Activated CD8-positive, alpha-beta T cell treated with anti-CD3 and anti-CD28 coated beads, Interleukin-2, amount 10 ng/mL, durations not matched to agents 7 days and 5 days (primary cell): Measurements from ENCODE around the gene TLR2. TPM values are rescaled to one million over a fixed set of nuclear protein-coding genes. Genes with fewer than 3 reads are reported as not detected.

Source experiments
- ATAC-seq: fragments of 150-1000 bp; cut with Tn5 transposase; one replicate; pipeline ENCODE4 v1.10.0; 2021; ENCODE audit warnings: moderate library complexity
- CTCF ChIA-PET: fragments of 350-600 bp; sonication (Branson Sonifier 250); formaldehyde crosslinking; loops from one replicate; lab custom pipeline; 2021; ENCODE audit warnings: antibody characterized with exemption; lab: Charles Lee
- POLR2A ChIA-PET: fragments of 350-600 bp; sonication (Branson Sonifier 250); formaldehyde crosslinking; loops from one replicate; lab custom pipeline; 2021; ENCODE audit warnings: antibody characterized with exemption; lab: Charles Lee
- DNase-seq: peaks from one replicate; pipeline ENCODE4 v3.0.0-alpha.2; 2020
- H3K27ac Mint-ChIP-seq: one replicate; pipeline ENCODE4 v1.8.0; 2021; ENCODE audit warnings: mild to moderate bottlenecking, mixed read lengths
- H3K27me3 Mint-ChIP-seq: one replicate; pipeline ENCODE4 v1.8.0; 2021; ENCODE audit warnings: low read depth, mixed read lengths
- H3K36me3 Mint-ChIP-seq: one replicate; pipeline ENCODE4 v1.8.0; 2021; ENCODE audit warnings: low read depth, mixed read lengths
- H3K4me1 Mint-ChIP-seq: one replicate; pipeline ENCODE4 v1.8.0; 2021; ENCODE audit warnings: low read depth, mixed read lengths
- H3K4me3 Mint-ChIP-seq: one replicate; pipeline ENCODE4 v1.8.0; 2021; ENCODE audit warnings: mild to moderate bottlenecking, mixed read lengths
- H3K9me3 Mint-ChIP-seq: one replicate; pipeline ENCODE4 v1.8.0; 2022; ENCODE audit warnings: mixed read lengths; ENCODE audit not compliant: insufficient read depth
- total RNA-seq, 2 experiments: library from RNA; stranded (reverse); gene quantifications; one replicate each; pipeline ENCODE4 v1.2.3, GENCODE V29; 2021

The TLR2 gene, protein sequence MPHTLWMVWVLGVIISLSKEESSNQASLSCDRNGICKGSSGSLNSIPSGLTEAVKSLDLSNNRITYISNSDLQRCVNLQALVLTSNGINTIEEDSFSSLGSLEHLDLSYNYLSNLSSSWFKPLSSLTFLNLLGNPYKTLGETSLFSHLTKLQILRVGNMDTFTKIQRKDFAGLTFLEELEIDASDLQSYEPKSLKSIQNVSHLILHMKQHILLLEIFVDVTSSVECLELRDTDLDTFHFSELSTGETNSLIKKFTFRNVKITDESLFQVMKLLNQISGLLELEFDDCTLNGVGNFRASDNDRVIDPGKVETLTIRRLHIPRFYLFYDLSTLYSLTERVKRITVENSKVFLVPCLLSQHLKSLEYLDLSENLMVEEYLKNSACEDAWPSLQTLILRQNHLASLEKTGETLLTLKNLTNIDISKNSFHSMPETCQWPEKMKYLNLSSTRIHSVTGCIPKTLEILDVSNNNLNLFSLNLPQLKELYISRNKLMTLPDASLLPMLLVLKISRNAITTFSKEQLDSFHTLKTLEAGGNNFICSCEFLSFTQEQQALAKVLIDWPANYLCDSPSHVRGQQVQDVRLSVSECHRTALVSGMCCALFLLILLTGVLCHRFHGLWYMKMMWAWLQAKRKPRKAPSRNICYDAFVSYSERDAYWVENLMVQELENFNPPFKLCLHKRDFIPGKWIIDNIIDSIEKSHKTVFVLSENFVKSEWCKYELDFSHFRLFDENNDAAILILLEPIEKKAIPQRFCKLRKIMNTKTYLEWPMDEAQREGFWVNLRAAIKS
- 1 to 10 TPM; 1.4 to 1.6 TPM for total RNA-seq

- peak; percentile 93 for ATAC-seq
- peaks cover 13% of the 10 kb centered on the region for H3K4me1 Mint-ChIP-seq
- POLR2A ChIA-PET = interaction anchor here (1.1 kb wide), 1 partner anchor 342 kb away, joined by 3 read pairs; no protein-coding TSS in a partner anchor
- H3K9me3 Mint-ChIP-seq = peaks cover 24% of the 10 kb centered on the region
- H3K4me3 Mint-ChIP-seq = peak within 1 kb of the TSS; percentile 71
- peaks cover 15% of the 10 kb centered on the region for H3K36me3 Mint-ChIP-seq
- H3K27ac Mint-ChIP-seq = no peak within 1 kb of the TSS
- CTCF ChIA-PET = interaction anchor here (1.1 to 1.5 kb wide), 2 partner anchors 66 to 102 kb away, joined by 3 read pairs; no protein-coding TSS in a partner anchor
- DNase-seq = peak; percentile 66
- H3K27me3 Mint-ChIP-seq = peaks cover 34% of the 10 kb centered on the region
Observed at GRCh38 chr4:153684182-153684970, at the start of gene TLR2. TSS of gene TLR2 (plus strand) at chr4:153684280. CDS start at chr4:153702908, 18,628 bp downstream.

- Mint-ChIP-seq H3K27me3 (no peaks in the 10 kb centered on the region), H3K36me3 (peaks cover 58% of the 10 kb centered on the region), H3K4me3 (no peak overlapping the region), H3K9me3 (no peaks in the 10 kb centered on the region), H3K4me1 (no peaks in the 10 kb centered on the region), H3K27ac (no peak overlapping the region)
- ATAC-seq = no peak
- POLR2A ChIA-PET = no interaction called here
- CTCF ChIA-PET = interaction anchor here (0.7 to 4.9 kb wide), 9 partner anchors 9 to 291 kb away, joined by 3 to 33 read pairs (median 4); partner anchors contain the start of gene MND1
- DNase-seq = no peak
Observed at GRCh38 chr4:153634738-153635353, 49.2 kb upstream of the TLR2 start.

- Mint-ChIP-seq H3K36me3 (peaks cover 48% of the 10 kb centered on the region), H3K9me3 (no peaks in the 10 kb centered on the region), H3K4me3 (no peak overlapping the region), H3K27me3 (no peaks in the 10 kb centered on the region), H3K4me1 (no peaks in the 10 kb centered on the region), H3K27ac (no peak overlapping the region)
- CTCF ChIA-PET = interaction anchor here (1.3 to 4.9 kb wide), 4 partner anchors 8 to 114 kb away, joined by 3 to 33 read pairs (median 19); no protein-coding TSS in a partner anchor
- DNase-seq = no peak
- ATAC-seq = no peak
- POLR2A ChIA-PET = no interaction called here
Observed at GRCh38 chr4:153635846-153636245, 48.2 kb upstream of the TLR2 start.

DNA sequence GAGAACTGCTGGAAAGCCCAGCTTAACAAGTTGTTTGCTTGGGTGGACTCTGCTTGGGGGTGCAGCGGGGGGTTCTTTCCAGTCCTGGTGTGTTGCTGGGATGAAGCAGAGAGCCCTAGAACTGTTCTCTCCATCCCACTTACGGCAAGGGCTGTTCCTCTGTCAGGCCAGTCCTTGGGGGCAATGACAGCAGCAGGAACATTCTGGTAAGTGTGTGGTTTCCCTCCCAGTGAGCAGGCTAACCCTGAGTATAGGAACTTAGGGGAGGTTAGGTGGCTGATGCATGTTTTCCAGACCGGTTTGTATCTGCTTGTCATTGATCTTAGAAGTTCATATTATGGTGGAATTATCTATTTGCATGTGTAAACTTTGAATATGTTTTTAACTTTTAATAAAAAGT is 46.9 kb upstream of the TLR2 start:
- no peaks in the 10 kb centered on the region for H3K27me3 Mint-ChIP-seq
- H3K4me1 Mint-ChIP-seq = peaks cover 9% of the 10 kb centered on the region
- no peak overlapping the region for H3K27ac Mint-ChIP-seq
- no peaks in the 10 kb centered on the region for H3K9me3 Mint-ChIP-seq
- H3K4me3 Mint-ChIP-seq = no peak overlapping the region
- no peak for DNase-seq
- H3K36me3 Mint-ChIP-seq = peaks cover 40% of the 10 kb centered on the region
- ChIA-PET CTCF (no interaction called here), POLR2A (no interaction called here)
- ATAC-seq = no peak

GRCh38 chr4:153638011-153638410 is 46.1 kb upstream of the TLR2 start:
- CTCF ChIA-PET = no interaction called here
- no peak for ATAC-seq
- no peaks in the 10 kb centered on the region for H3K27me3 Mint-ChIP-seq
- H3K27ac Mint-ChIP-seq = no peak overlapping the region
- H3K36me3 Mint-ChIP-seq = peaks cover 33% of the 10 kb centered on the region
- H3K4me1 Mint-ChIP-seq = peaks cover 11% of the 10 kb centered on the region
- no peak overlapping the region for H3K4me3 Mint-ChIP-seq
- no peaks in the 10 kb centered on the region for H3K9me3 Mint-ChIP-seq
- no peak for DNase-seq
- POLR2A ChIA-PET = no interaction called here

DNA sequence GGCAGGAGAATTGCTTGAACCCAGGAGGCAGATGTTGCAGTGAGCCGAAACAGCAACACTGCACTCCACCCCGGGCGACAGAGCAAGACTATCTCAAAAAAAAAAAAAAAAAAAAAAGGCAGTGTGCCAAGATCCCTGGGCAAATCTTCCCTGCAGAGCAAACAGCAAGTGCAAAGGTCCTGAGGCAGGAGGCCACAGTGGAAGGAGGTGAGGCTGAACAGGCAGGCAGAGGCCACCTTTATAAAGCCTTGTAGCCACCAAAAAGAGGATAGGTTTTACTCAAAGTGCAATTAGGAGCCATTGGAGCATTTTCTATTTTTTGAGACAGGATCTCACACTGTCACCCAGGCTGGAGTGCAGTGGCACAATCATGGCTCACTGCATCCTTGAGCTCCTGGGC is 45.1 kb upstream of the TLR2 start:
- peaks cover 14% of the 10 kb centered on the region for H3K4me1 Mint-ChIP-seq
- no peaks in the 10 kb centered on the region for H3K27me3 Mint-ChIP-seq
- H3K36me3 Mint-ChIP-seq = peaks cover 31% of the 10 kb centered on the region
- ChIA-PET POLR2A (no interaction called here), CTCF (interaction anchor here (0.7 to 0.9 kb wide), 2 partner anchors 65 to 153 kb away, joined by 3 to 6 read pairs; no protein-coding TSS in a partner anchor)
- no peak for ATAC-seq
- H3K27ac Mint-ChIP-seq = no peak overlapping the region
- no peaks in the 10 kb centered on the region for H3K9me3 Mint-ChIP-seq
- DNase-seq = no peak
- H3K4me3 Mint-ChIP-seq = no peak overlapping the region

GRCh38 chr4:153639833-153640802 is 44.0 kb upstream of the TLR2 start:
- no peaks in the 10 kb centered on the region for H3K27me3 Mint-ChIP-seq
- CTCF ChIA-PET = interaction anchor here (0.9 to 1.1 kb wide), 2 partner anchors 66 to 110 kb away, joined by 3 read pairs; no protein-coding TSS in a partner anchor
- H3K9me3 Mint-ChIP-seq = no peaks in the 10 kb centered on the region
- H3K4me1 Mint-ChIP-seq = peaks cover 14% of the 10 kb centered on the region
- peak overlapping the region; percentile 7 for H3K27ac Mint-ChIP-seq
- DNase-seq (no peak), ATAC-seq (no peak)
- no peak overlapping the region for H3K4me3 Mint-ChIP-seq
- POLR2A ChIA-PET = no interaction called here
- peaks cover 24% of the 10 kb centered on the region for H3K36me3 Mint-ChIP-seq

DNA sequence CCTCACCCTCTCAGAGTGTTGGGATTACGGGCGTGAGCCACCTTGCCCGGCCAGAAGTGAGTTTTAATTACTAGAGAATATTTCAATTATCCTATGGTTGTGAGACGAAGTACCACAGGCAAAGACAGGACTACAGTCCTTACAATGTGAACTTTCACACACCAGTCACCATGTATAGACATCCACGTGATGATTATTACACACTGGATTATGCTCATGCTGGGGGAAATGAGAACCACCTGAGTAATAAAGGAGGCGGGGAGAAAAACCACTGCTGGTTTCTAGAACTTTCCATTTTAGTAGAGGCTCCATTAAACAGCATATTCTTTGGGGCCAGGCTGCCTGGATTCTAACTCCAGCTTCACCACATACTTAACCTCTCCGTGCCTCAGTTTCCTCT is 42.5 kb upstream of the TLR2 start:
- H3K4me3 Mint-ChIP-seq = no peak overlapping the region
- DNase-seq (no peak), ATAC-seq (no peak)
- CTCF ChIA-PET = no interaction called here
- POLR2A ChIA-PET = interaction anchor here (0.6 kb wide), 1 partner anchor 1088 kb away, joined by 3 read pairs; no protein-coding TSS in a partner anchor
- H3K27me3 Mint-ChIP-seq = no peaks in the 10 kb centered on the region
- H3K4me1 Mint-ChIP-seq = peaks cover 14% of the 10 kb centered on the region
- H3K27ac Mint-ChIP-seq = no peak overlapping the region
- no peaks in the 10 kb centered on the region for H3K9me3 Mint-ChIP-seq
- H3K36me3 Mint-ChIP-seq = peaks cover 12% of the 10 kb centered on the region

- CTCF ChIA-PET = interaction anchor here (0.6 to 3.5 kb wide), 54 partner anchors 8 to 797 kb away, joined by 3 to 42 read pairs (median 4); no protein-coding TSS in a partner anchor
- H3K4me1 Mint-ChIP-seq = peaks cover 23% of the 10 kb centered on the region
- DNase-seq (no peak), ATAC-seq (peak; percentile 89)
- no peak overlapping the region for H3K4me3 Mint-ChIP-seq
- POLR2A ChIA-PET = interaction anchor here (0.7 to 1.0 kb wide), 3 partner anchors 70 to 501 kb away, joined by 3 to 4 read pairs (median 3); partner anchors contain the start of gene MND1
- no peaks in the 10 kb centered on the region for H3K27me3 Mint-ChIP-seq
- H3K27ac Mint-ChIP-seq = peak overlapping the region; percentile 50
- peaks cover 1% of the 10 kb centered on the region for H3K36me3 Mint-ChIP-seq
- no peaks in the 10 kb centered on the region for H3K9me3 Mint-ChIP-seq
Observed at GRCh38 chr4:153643406-153644383, 40.4 kb upstream of the TLR2 start.
